HepG2 (cell line): Measurements from ENCODE around the gene CSNK1G3. TPM values are rescaled to one million over a fixed set of nuclear protein-coding genes. Genes with fewer than 3 reads are reported as not detected.

ENCODE experiments used
- CBX1 ChIP-seq: IDR thresholded peaks from one replicate; pipeline ENCODE4 v1.6.1; 2016; ENCODE audit warnings: antibody characterized with exemption, low read depth
- FOXC1 ChIP-seq: sonication (generic); formaldehyde crosslinking; IDR thresholded peaks from 2 replicates; pipeline ENCODE4 v1.8.0; 2022; ENCODE audit warnings: mild to moderate bottlenecking, missing genetic modification reagents, borderline replicate concordance
- HOXA5 ChIP-seq: sonication (generic); formaldehyde crosslinking; IDR thresholded peaks from 2 replicates; pipeline ENCODE4 v1.4.0; 2020; ENCODE audit warnings: missing genetic modification reagents
- KAT8 ChIP-seq: IDR thresholded peaks from 2 replicates; pipeline ENCODE4 v1.6.1; 2016; ENCODE audit warnings: missing genetic modification reagents, missing compliant biosample characterization
- NR2F6 ChIP-seq, 2 experiments: IDR thresholded peaks; 2 replicates each; pipeline ENCODE4 v1.6.1; 2016; ENCODE audit warnings: antibody characterized with exemption in 1 of 2, mild to moderate bottlenecking in 1 of 2
- ONECUT2 ChIP-seq: sonication (generic); formaldehyde crosslinking; IDR thresholded peaks from 2 replicates; pipeline ENCODE4 v1.4.0; 2020; ENCODE audit warnings: missing genetic modification reagents
- POGZ ChIP-seq: sonication (generic); formaldehyde crosslinking; IDR thresholded peaks from 2 replicates; pipeline ENCODE4 v1.4.0; 2020; ENCODE audit warnings: mild to moderate bottlenecking, missing genetic modification reagents
- RBM22 ChIP-seq: fragments of 200-400 bp; formaldehyde crosslinking; optimal IDR thresholded peaks from 2 replicates; pipeline ENCODE3; 2017; ENCODE audit warnings: mild to moderate bottlenecking, low read length, moderate library complexity
- TSC22D2 ChIP-seq: sonication (generic); formaldehyde crosslinking; IDR thresholded peaks from 2 replicates; pipeline ENCODE4 v1.5.1; 2020; ENCODE audit warnings: missing genetic modification reagents, mild to moderate bottlenecking, borderline replicate concordance
- ZFP82 ChIP-seq: sonication (generic); formaldehyde crosslinking; IDR thresholded peaks from 2 replicates; pipeline ENCODE4 v1.5.1; 2020; ENCODE audit warnings: mild to moderate bottlenecking, missing genetic modification reagents, borderline replicate concordance
- ZNF136 ChIP-seq: sonication (generic); formaldehyde crosslinking; IDR thresholded peaks from 2 replicates; pipeline ENCODE4 v1.8.1; 2022; ENCODE audit warnings: low read depth, mild to moderate bottlenecking, moderate library complexity, missing genetic modification reagents
- ZNF205 ChIP-seq: IDR thresholded peaks from 2 replicates; pipeline ENCODE4 v1.6.1; 2018; ENCODE audit warnings: missing biosample characterization, missing genetic modification reagents
- ZNF225 ChIP-seq: sonication (generic); formaldehyde crosslinking; IDR thresholded peaks from 2 replicates; pipeline ENCODE4 v1.4.0; 2020; ENCODE audit warnings: mild to moderate bottlenecking, missing genetic modification reagents
- ZNF232 ChIP-seq: sonication (generic); formaldehyde crosslinking; IDR thresholded peaks from 2 replicates; pipeline ENCODE4 v1.4.0; 2020; ENCODE audit warnings: missing genetic modification reagents, borderline replicate concordance
- ZNF33B ChIP-seq: sonication (generic); formaldehyde crosslinking; IDR thresholded peaks from 2 replicates; pipeline ENCODE4 v1.5.1; 2020; ENCODE audit warnings: mild to moderate bottlenecking, missing genetic modification reagents
- ZNF441 ChIP-seq: sonication (generic); formaldehyde crosslinking; IDR thresholded peaks from 2 replicates; pipeline ENCODE4 v1.7.0; 2021; ENCODE audit warnings: missing genetic modification reagents, borderline replicate concordance
- ZNF558 ChIP-seq: sonication (generic); formaldehyde crosslinking; IDR thresholded peaks from 2 replicates; pipeline ENCODE4 v1.9.0; 2022; ENCODE audit warnings: mild to moderate bottlenecking, missing genetic modification reagents, borderline replicate concordance
- ZNF562 ChIP-seq: sonication (generic); formaldehyde crosslinking; IDR thresholded peaks from 2 replicates; pipeline ENCODE4 v1.8.0; 2022; ENCODE audit warnings: missing genetic modification reagents, borderline replicate concordance
- ZNF614 ChIP-seq: IDR thresholded peaks from 2 replicates; pipeline ENCODE4 v1.6.1; 2018; ENCODE audit warnings: missing biosample characterization, missing genetic modification reagents, inconsistent platforms, borderline replicate concordance
- ZSCAN20 ChIP-seq: sonication (generic); formaldehyde crosslinking; IDR thresholded peaks from 2 replicates; pipeline ENCODE4 v1.4.0; 2020; ENCODE audit warnings: missing genetic modification reagents, mild to moderate bottlenecking, borderline replicate concordance
- ZSCAN25 ChIP-seq: sonication (generic); formaldehyde crosslinking; IDR thresholded peaks from 2 replicates; pipeline ENCODE4 v1.8.0; 2022; ENCODE audit warnings: mild to moderate bottlenecking, missing genetic modification reagents
- polyA plus RNA-seq, 8 experiments: library from polyadenylated mRNA; depleted of rRNA in 3 of 8; stranded (reverse) in 7 of 8; unstranded in 1 of 8; fragments of >200 nt; fragmentation: Illumina TruSeq in 4 of 8; extraction: Trizol in 4 of 8; gene quantifications; 2 replicates each; pipeline versions ENCODE4 v1.2.1 to v1.2.3, GENCODE V29; 2011 to 2016; ENCODE audit warnings: low read depth in 4 of 8, missing spikeins in 1 of 8, mixed read lengths in 1 of 8; ENCODE audit not compliant: insufficient read depth in 1 of 8
- total RNA-seq, 5 experiments: library from RNA; depleted of rRNA; stranded (reverse); fragments of >200 nt; fragmentation: Illumina TruSeq; extraction: Trizol; gene quantifications; 2 replicates each; pipeline ENCODE4 v1.2.3, GENCODE V29; 2016; ENCODE audit warnings: low read depth in 1 of 5
- TF ChIP-seq, protein P1 (sequence below): sonication (generic); formaldehyde crosslinking; conservative IDR thresholded peaks from 2 replicates; pipeline ENCODE4 v1.8.0; 2022; ENCODE audit warnings: low read depth, missing genetic modification reagents
- TF ChIP-seq, protein P2 (sequence below): sonication (generic); formaldehyde crosslinking; IDR thresholded peaks from 2 replicates; pipeline ENCODE4 v1.4.0; 2020; ENCODE audit warnings: missing genetic modification reagents
- TF ChIP-seq, protein P3 (sequence below): sonication (generic); formaldehyde crosslinking; conservative IDR thresholded peaks from 2 replicates; pipeline ENCODE4 v1.8.1; 2023; ENCODE audit warnings: missing genetic modification reagents

The CSNK1G3 gene
- total and polyA plus RNA-seq, 2 of the 13 experiments (the other 11 are each of a cell fraction or from before 2014, with no cell fraction given), result 11.3 to 31.5 TPM

DNA sequence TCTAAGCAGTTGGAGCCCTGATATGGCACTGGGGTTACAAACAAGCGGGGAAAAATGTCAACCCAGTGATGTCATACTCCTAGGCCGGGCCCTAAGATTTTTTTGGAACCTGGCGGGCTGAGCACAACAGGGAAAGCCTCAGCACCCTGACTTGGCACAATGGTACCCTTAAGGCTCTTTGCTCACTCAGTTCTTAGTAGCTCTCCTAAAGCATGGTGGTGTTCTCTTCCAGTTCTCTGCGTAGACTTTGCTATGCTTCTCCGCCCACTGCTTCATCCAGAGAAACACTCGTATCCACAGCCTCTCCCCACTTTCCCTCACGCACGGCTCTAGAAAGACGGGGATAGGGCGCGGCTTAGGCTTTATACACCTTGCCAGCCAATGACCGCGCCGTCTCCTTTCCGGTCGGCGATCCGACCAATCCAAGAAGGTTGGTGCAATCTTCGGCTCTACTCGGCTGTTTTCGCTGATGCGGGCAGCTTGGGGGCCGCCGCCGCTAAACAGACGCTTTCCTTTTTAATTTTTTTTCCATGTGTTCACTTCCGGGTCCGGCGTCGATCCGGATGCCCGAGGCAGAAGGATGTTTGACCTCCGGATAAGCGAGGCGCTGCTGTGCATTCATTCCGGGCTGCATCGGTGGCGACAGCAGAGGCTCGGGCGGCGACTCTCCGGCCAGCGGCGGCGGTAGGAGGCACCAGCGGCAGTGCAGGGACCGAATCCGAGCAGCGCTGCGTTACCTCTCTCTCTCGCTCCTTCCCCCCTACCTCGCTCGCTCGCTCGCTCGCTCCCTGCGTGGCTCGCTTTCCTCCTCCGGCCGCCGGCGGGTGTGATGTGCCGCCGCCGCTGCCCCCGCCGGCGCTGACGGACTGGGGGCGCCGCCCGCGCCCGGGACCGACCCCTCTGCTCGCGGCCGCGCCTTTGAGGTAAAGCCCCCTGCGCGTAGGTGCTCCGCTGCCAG, at the start of gene CSNK1G3 (continued):
- peak; percentile 69; the same call in 1 of the 2 replicates for TF ChIP-seq ZSCAN20
- TF ChIP-seq ZFP82 (CRISPR knock-in tag), result no peak
- TF ChIP-seq ONECUT2 (CRISPR knock-in tag), result no peak
- no peak for TF ChIP-seq ZNF225 (CRISPR knock-in tag)
- TF ChIP-seq, protein P1, sequence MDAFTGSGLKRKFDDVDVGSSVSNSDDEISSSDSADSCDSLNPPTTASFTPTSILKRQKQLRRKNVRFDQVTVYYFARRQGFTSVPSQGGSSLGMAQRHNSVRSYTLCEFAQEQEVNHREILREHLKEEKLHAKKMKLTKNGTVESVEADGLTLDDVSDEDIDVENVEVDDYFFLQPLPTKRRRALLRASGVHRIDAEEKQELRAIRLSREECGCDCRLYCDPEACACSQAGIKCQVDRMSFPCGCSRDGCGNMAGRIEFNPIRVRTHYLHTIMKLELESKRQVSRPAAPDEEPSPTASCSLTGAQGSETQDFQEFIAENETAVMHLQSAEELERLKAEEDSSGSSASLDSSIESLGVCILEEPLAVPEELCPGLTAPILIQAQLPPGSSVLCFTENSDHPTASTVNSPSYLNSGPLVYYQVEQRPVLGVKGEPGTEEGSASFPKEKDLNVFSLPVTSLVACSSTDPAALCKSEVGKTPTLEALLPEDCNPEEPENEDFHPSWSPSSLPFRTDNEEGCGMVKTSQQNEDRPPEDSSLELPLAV (CRISPR knock-in tag), result no peak
- TF ChIP-seq HOXA5 (CRISPR knock-in tag), result no peak
- no peak for TF ChIP-seq ZNF232 (CRISPR knock-in tag)
- TF ChIP-seq NR2F6 (IDR thresholded peaks at IDR 0.05), result no peak
- TF ChIP-seq NR2F6 (CRISPR knock-in tag; IDR thresholded peaks at IDR 0.05), result peak; percentile 13; the same call in 1 of the 2 replicates
- peak; percentile 71; the same call in 1 of the 2 replicates for TF ChIP-seq TSC22D2 (CRISPR knock-in tag)
- no peak for TF ChIP-seq ZNF136 (CRISPR knock-in tag)
- TF ChIP-seq KAT8 (CRISPR knock-in tag), result peak; percentile 88
- 0 out of 2 replicates have a peak, but pooled peaks have one; percentile 42 for TF ChIP-seq ZNF441
- no peak for TF ChIP-seq ZNF562
- TF ChIP-seq FOXC1, result peak; percentile 42; the same call in 1 of the 2 replicates
- TF ChIP-seq POGZ (CRISPR knock-in tag), result peak; percentile 93
- peak; percentile 62; the same call in 1 of the 2 replicates for TF ChIP-seq ZNF614 (CRISPR knock-in tag)
- TF ChIP-seq ZSCAN25 (CRISPR knock-in tag), result peak; percentile 91
- TF ChIP-seq ZNF33B (CRISPR knock-in tag), result peak; percentile 43; the same call in 1 of the 2 replicates
- TF ChIP-seq, protein P2, sequence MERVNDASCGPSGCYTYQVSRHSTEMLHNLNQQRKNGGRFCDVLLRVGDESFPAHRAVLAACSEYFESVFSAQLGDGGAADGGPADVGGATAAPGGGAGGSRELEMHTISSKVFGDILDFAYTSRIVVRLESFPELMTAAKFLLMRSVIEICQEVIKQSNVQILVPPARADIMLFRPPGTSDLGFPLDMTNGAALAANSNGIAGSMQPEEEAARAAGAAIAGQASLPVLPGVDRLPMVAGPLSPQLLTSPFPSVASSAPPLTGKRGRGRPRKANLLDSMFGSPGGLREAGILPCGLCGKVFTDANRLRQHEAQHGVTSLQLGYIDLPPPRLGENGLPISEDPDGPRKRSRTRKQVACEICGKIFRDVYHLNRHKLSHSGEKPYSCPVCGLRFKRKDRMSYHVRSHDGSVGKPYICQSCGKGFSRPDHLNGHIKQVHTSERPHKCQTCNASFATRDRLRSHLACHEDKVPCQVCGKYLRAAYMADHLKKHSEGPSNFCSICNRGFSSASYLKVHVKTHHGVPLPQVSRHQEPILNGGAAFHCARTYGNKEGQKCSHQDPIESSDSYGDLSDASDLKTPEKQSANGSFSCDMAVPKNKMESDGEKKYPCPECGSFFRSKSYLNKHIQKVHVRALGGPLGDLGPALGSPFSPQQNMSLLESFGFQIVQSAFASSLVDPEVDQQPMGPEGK (CRISPR knock-in tag), result peak; percentile 66
- TF ChIP-seq, protein P3, sequence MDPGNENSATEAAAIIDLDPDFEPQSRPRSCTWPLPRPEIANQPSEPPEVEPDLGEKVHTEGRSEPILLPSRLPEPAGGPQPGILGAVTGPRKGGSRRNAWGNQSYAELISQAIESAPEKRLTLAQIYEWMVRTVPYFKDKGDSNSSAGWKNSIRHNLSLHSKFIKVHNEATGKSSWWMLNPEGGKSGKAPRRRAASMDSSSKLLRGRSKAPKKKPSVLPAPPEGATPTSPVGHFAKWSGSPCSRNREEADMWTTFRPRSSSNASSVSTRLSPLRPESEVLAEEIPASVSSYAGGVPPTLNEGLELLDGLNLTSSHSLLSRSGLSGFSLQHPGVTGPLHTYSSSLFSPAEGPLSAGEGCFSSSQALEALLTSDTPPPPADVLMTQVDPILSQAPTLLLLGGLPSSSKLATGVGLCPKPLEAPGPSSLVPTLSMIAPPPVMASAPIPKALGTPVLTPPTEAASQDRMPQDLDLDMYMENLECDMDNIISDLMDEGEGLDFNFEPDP, result no peak
- peak; percentile 69; the same call in 1 of the 2 replicates for TF ChIP-seq ZNF558 (CRISPR knock-in tag)
- TF ChIP-seq CBX1, result peak; percentile 36
- TF ChIP-seq RBM22, result no peak
- TF ChIP-seq ZNF205, result peak; percentile 85
